K562 (cell line): ENCODE measurements around the gene NRXN3. TPM values are rescaled to one million over a fixed set of nuclear protein-coding genes. Genes with fewer than 3 reads are reported as not detected.

Source experiments
- ATAC-seq: fragments of 200-7000 bp; cut with Tn5 transposase; 3 replicates; pipeline ENCODE4 v1.9.1; 2020; ENCODE audit warnings: moderate library complexity
- BruUV-seq: library from RNA; stranded (reverse); fragments of 400-500 nt; replicated peaks from 2 replicates; lab custom pipeline; 2021; lab: Mats Ljungman, UMichigan
- CTCF ChIA-PET: fragments of 300-600 bp; formaldehyde crosslinking; extraction: SDS; loops from one replicate; lab custom pipeline; 2021; ENCODE audit warnings: low intra/inter-chr PET ratio; lab: Yijun Ruan, JAX
- POLR2A ChIA-PET: fragments of 300-600, 350-650 bp; sonication (Branson Sonifier 250); formaldehyde crosslinking; extraction: SDS; loops from one replicate; lab custom pipeline; 2021; ENCODE audit warnings: antibody characterized with exemption, inconsistent platforms; lab: Yijun Ruan, JAX
- DNase-seq, 4 experiments: peaks; one replicate each; pipeline versions ENCODE4 v3.0.0 to v3.0.0-alpha.2; 2011 to 2018; ENCODE audit warnings: low spot score in 3 of 4, mixed read lengths in 3 of 4; ENCODE audit errors: extremely low read depth in 1 of 4
- FAIRE-seq: peaks from 2 replicates; lab custom pipeline; 2011; peaks lifted over from hg19 to GRCh38; lab: Jason Lieb, UNC
- H2AFZ ChIP-seq: 2 replicates; pipeline ENCODE4 v1.6.0; 2011; ENCODE audit warnings: low read depth, low read length, control low read depth, inconsistent platforms
- H3K27ac ChIP-seq: fragments of 200-600 bp; 3 replicates; pipeline ENCODE4 v1.8.0; 2011; ENCODE audit warnings: low read depth, mild to moderate bottlenecking, control low read depth, inconsistent platforms, low read length, moderate library complexity, mixed read lengths; ENCODE audit errors: extremely low read depth
- H3K27me3 ChIP-seq, 2 experiments: fragments of 300-600 bp in 1 of 2; 2 replicates in 1 of 2; 3 replicates in 1 of 2; pipeline versions ENCODE4 v1.6.0 to v1.8.0; 2011; ENCODE audit warnings: inconsistent platforms in 2 of 2, low read length in 2 of 2, mild to moderate bottlenecking in 1 of 2, mixed read lengths in 1 of 2, moderate library complexity in 1 of 2; ENCODE audit not compliant: control insufficient read depth in 2 of 2, insufficient read depth in 2 of 2
- H3K36me3 ChIP-seq: fragments of 300-600 bp; 3 replicates; pipeline ENCODE4 v1.8.0; 2011; ENCODE audit warnings: mild to moderate bottlenecking, low read length, inconsistent platforms; ENCODE audit not compliant: control insufficient read depth, insufficient read depth
- H3K4me1 ChIP-seq, 2 experiments: fragments of 200-600 bp in 1 of 2; replicated peaks in 1 of 2; 2 replicates in 1 of 2; 3 replicates in 1 of 2; pipeline versions ENCODE4 v1.5.1 to v1.8.0; 2011; ENCODE audit warnings: inconsistent platforms in 2 of 2, low read length in 2 of 2, mild to moderate bottlenecking in 1 of 2, mixed read lengths in 1 of 2, moderate library complexity in 1 of 2; ENCODE audit not compliant: control insufficient read depth in 2 of 2, insufficient read depth in 2 of 2
- H3K4me2 ChIP-seq: 2 replicates; pipeline ENCODE4 v1.6.1; 2011; ENCODE audit warnings: low read length, control low read depth, inconsistent platforms, mixed read lengths; ENCODE audit not compliant: insufficient read depth
- H3K4me3 ChIP-seq: fragments of 200-600 bp; sonication (generic), shearing (Covaris generic); 2 replicates; pipeline ENCODE4 v1.5.1; 2016; ENCODE audit warnings: control low read depth, inconsistent platforms
- H3K79me2 ChIP-seq: fragments of 200-600 bp; 3 replicates; pipeline ENCODE4 v1.8.0; 2011; ENCODE audit warnings: low read length, inconsistent platforms; ENCODE audit not compliant: control insufficient read depth, insufficient read depth
- H3K9ac ChIP-seq, 2 experiments: 2 replicates each; pipeline versions ENCODE4 v1.6.0 to v1.6.1; 2011; ENCODE audit warnings: low read depth in 2 of 2, low read length in 2 of 2, control low read depth in 1 of 2, inconsistent platforms in 1 of 2, mild to moderate bottlenecking in 1 of 2, mixed read lengths in 1 of 2; ENCODE audit not compliant: insufficient read depth in 1 of 2
- H3K9me1 ChIP-seq: one replicate; pipeline ENCODE4 v1.6.0; 2011; ENCODE audit warnings: inconsistent platforms, mild to moderate bottlenecking, low read length, moderate library complexity; ENCODE audit not compliant: control insufficient read depth, insufficient read depth
- H3K9me3 ChIP-seq: replicated peaks from 2 replicates; pipeline ENCODE4 v1.5.1; 2011; ENCODE audit warnings: low read depth, low read length, inconsistent platforms; ENCODE audit not compliant: control insufficient read depth, insufficient read depth
- H4K20me1 ChIP-seq: replicated peaks from 2 replicates; pipeline ENCODE4 v1.6.1; 2011; ENCODE audit warnings: low read length, inconsistent platforms, mixed read lengths; ENCODE audit not compliant: control insufficient read depth, insufficient read depth
- CBX5 ChIP-seq: IDR thresholded peaks from 2 replicates; pipeline ENCODE4 v1.6.1; 2014; ENCODE audit warnings: low read depth, borderline replicate concordance
- CHAMP1 ChIP-seq: fragments of 450-650 bp; IDR thresholded peaks from 2 replicates; pipeline ENCODE4 v1.6.1; 2016; ENCODE audit warnings: mild to moderate bottlenecking
- CXXC5 ChIP-seq: fragments of 250-450 bp; sonication (Bioruptor Pico); IDR thresholded peaks from 2 replicates; pipeline ENCODE4 v1.8.0; 2022; ENCODE audit warnings: inconsistent platforms, mild to moderate bottlenecking, moderate library complexity
- E2F8 ChIP-seq: fragments of 450-650 bp; IDR thresholded peaks from 2 replicates; pipeline ENCODE4 v1.7.1; 2018; ENCODE audit warnings: mild to moderate bottlenecking, low read depth; ENCODE audit not compliant: partially characterized antibody
- HOMEZ ChIP-seq: fragments of 250-450 bp; sonication (Bioruptor Pico); IDR thresholded peaks from 2 replicates; pipeline ENCODE4 v1.4.0; 2020; ENCODE audit warnings: mild to moderate bottlenecking, moderate library complexity
- KDM4B ChIP-seq, 2 experiments: fragments of 450-650 bp in 1 of 2; sonication (generic) in 1 of 2; IDR thresholded peaks; 2 replicates each; pipeline ENCODE4 v1.6.1; 2016 to 2017; ENCODE audit warnings: borderline replicate concordance in 2 of 2, antibody characterized with exemption in 1 of 2, low read depth in 1 of 2, mild to moderate bottlenecking in 1 of 2
- MIER1 ChIP-seq: fragments of 450-650 bp; IDR thresholded peaks from 2 replicates; pipeline ENCODE4 v1.6.1; 2016; ENCODE audit warnings: antibody characterized with exemption, mild to moderate bottlenecking, low read depth
- NFXL1 ChIP-seq: fragments of 450-650 bp; formaldehyde crosslinking; IDR thresholded peaks from 2 replicates; pipeline ENCODE4 v1.4.0; 2021; ENCODE audit warnings: mild to moderate bottlenecking
- NR1H2 ChIP-seq: sonication (generic); formaldehyde crosslinking; IDR thresholded peaks from 2 replicates; pipeline ENCODE4 v1.4.0; 2020; ENCODE audit warnings: mild to moderate bottlenecking, missing genetic modification reagents
- PHB2 ChIP-seq: fragments of 450-650 bp; IDR thresholded peaks from 2 replicates; pipeline ENCODE4 v1.6.1; 2017; ENCODE audit warnings: low read depth
- TSC22D4 ChIP-seq: fragments of 450-650 bp; IDR thresholded peaks from 2 replicates; pipeline ENCODE4 v1.6.1; 2016; ENCODE audit warnings: missing genetic modification characterization, missing biosample characterization, control low read depth
- ZNF12 ChIP-seq: sonication (generic); formaldehyde crosslinking; IDR thresholded peaks from 2 replicates; pipeline ENCODE4 v1.4.0; 2020; ENCODE audit warnings: mild to moderate bottlenecking, missing genetic modification reagents
- ZNF431 ChIP-seq: sonication (generic); formaldehyde crosslinking; IDR thresholded peaks from 2 replicates; pipeline ENCODE4 v1.8.0; 2022; ENCODE audit warnings: mild to moderate bottlenecking, missing genetic modification reagents
- ZNF75A ChIP-seq: fragments of 450-650 bp; formaldehyde crosslinking; IDR thresholded peaks from 2 replicates; pipeline ENCODE4 v1.4.0; 2020; ENCODE audit warnings: mild to moderate bottlenecking
- WGBS: fragments of 100-300 bp; shearing (Covaris generic); methylation state at CpG from one replicate; pipeline ENCODE4 v1.1.6; 2016; ENCODE audit warnings: low coverage, mixed read lengths; ENCODE audit not compliant: insufficient coverage; ENCODE audit errors: missing lambda C conversion rate; 5-methylcytosine and 5-hydroxymethylcytosine counted together
- in situ Hi-C: fragments of 300-500 bp; cut with MboI; formaldehyde crosslinking; loops from 4 replicates; pipeline ENCODE4 v1.15.0; 2018; ENCODE audit warnings: inconsistent platforms, mixed read lengths
- intact Hi-C: fragments of 100-400 bp; cut with micrococcal nuclease; formaldehyde crosslinking; loops from 2 replicates; pipeline ENCODE4 v1.14.2; 2022
- polyA plus RNA-seq, 8 experiments: library from polyadenylated mRNA; depleted of rRNA in 4 of 8; stranded (reverse) in 5 of 8; unstranded in 3 of 8; fragments of >200 nt; fragmentation: Nextera tagmentation in 2 of 8; fragmentation: Illumina TruSeq in 1 of 8; extraction: Ambion mirVana in 2 of 8; extraction: Trizol in 1 of 8; gene quantifications; 2 replicates each; pipeline versions ENCODE4 v1.2.1 to v1.2.3, GENCODE V29; 2011 to 2014; ENCODE audit warnings: inconsistent platforms in 1 of 8, missing spikeins in 1 of 8
- total RNA-seq, 7 experiments: library from RNA; depleted of rRNA in 6 of 7; stranded (reverse); fragments of >200 nt in 6 of 7; fragmentation: Illumina TruSeq in 2 of 7; extraction: Trizol in 2 of 7; gene quantifications; 2 replicates each; pipeline versions ENCODE4 v1.2.1 to v1.2.3, GENCODE V29; 2011 to 2021; ENCODE audit warnings: low replicate concordance in 1 of 7
- TF ChIP-seq, protein P1 (sequence below): sonication (generic); formaldehyde crosslinking; IDR thresholded peaks from 2 replicates; pipeline ENCODE4 v1.9.0; 2022; ENCODE audit warnings: mild to moderate bottlenecking, missing genetic modification reagents

Gene NRXN3
- total and polyA plus RNA-seq, 9 of the 15 experiments (the other 6 are each of a cell fraction or from before 2014, with no cell fraction given): 0.09 TPM; not detected in 8

GRCh38 chr14:78445275-78445674, 275.1 kb downstream of the NRXN3 start:
- 0% methylated on average over 3 of the region's 3 CpGs for WGBS
- no peaks in the 10 kb centered on the region for H3K36me3 ChIP-seq
- no peaks in the 10 kb centered on the region for H3K4me1 ChIP-seq
- DNase-seq: no peak
- POLR2A ChIA-PET: interaction anchor here (0.8 kb wide), 1 partner anchor 21 kb away, joined by 3 read pairs; no protein-coding TSS in a partner anchor
- H3K9ac ChIP-seq: no peak overlapping the region
- no peak overlapping the region for H2AFZ ChIP-seq
- FAIRE-seq: no peak
- H3K4me3 ChIP-seq: no peak overlapping the region
- H3K79me2 ChIP-seq: no peaks in the 10 kb centered on the region
- H3K27ac ChIP-seq: no peak overlapping the region
- intact Hi-C loops (loop anchor here (5.0 to 10.0 kb wide), 2 partner anchors 150 to 392 kb away; no protein-coding TSS in a partner anchor), in situ Hi-C loops (no loop called here)
- H3K9me1 ChIP-seq: no peaks in the 10 kb centered on the region
- no peaks in the 10 kb centered on the region for H4K20me1 ChIP-seq
- no peak for ATAC-seq
- no peaks in the 10 kb centered on the region for H3K27me3 ChIP-seq
- H3K9me3 ChIP-seq: no peaks in the 10 kb centered on the region
- BruUV-seq: no TSS peak
- CTCF ChIA-PET: no interaction called here
- H3K4me2 ChIP-seq: no peak overlapping the region
- TF ChIP-seq MIER1 (no peak), PHB2 (no peak), NFXL1 (no peak), HOMEZ (CRISPR knock-in tag) (no peak), CBX5 (no peak), E2F8 (no peak), CHAMP1 (no peak), ZNF431 (CRISPR knock-in tag) (no peak), ZNF75A (no peak), NR1H2 (CRISPR knock-in tag) (no peak), ZNF12 (no peak), CXXC5 (CRISPR knock-in tag) (no peak), TSC22D4 (no peak), KDM4B (IDR thresholded peaks at IDR 0.05; ENCODE audit: borderline replicate concordance in 2 of 2, low read depth in 1 of 2) (no peak)
- TF ChIP-seq, protein P1, sequence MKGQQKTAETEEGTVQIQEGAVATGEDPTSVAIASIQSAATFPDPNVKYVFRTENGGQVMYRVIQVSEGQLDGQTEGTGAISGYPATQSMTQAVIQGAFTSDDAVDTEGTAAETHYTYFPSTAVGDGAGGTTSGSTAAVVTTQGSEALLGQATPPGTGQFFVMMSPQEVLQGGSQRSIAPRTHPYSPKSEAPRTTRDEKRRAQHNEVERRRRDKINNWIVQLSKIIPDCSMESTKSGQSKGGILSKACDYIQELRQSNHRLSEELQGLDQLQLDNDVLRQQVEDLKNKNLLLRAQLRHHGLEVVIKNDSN (CRISPR knock-in tag): no peak
